ENCODE measurements around the gene PLA2G12A.

The PLA2G12A gene

DNA sequence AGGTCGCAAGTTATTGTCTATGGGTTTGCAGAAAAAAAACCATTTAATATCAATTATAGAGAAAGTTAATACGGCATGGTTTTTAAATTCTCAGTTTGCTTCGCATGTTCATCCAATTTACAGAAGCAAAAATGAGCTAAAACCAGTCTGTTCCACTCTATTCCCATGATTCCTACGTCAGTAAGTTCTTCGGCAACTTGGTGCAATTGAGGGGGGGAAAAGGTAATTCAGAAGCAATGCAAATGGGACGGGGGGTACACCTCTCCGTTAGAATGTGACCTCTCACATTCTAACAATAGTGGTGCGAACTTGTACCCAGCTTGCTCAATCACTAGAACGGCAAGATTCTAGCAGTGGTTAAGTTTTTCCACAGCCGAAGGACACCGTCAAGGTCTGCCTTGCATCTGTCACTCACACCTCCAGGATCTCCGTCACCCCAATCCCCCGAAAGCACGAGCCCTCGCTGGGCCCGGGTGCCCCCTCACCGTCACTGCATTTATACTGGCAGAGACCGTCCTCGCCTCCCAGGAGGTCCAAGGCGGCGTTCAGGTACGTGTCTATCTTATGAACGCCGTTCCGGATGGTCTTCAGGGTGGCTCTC is 653 bp downstream of the PLA2G12A start:
- DNase-seq (ENCODE audit: low read depth, low spot score), result no peak

DNA sequence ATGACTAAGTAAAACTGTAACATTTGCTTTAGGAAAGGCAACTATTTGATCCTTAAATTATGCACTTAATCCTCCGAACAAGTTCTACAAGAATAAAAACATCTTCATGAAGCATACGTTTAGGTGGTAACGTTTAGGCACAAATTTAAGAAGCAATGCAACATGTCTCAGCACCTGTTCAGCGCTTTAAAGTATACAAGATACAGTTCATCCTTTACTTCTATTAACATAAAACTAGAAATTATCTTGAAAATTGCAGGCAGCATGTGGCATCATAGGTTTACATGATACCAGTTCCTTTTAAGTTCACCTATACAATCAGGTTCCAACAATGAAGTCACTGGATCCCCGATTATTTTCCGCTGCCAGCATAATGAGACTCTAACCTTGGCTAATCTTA is 1.5 kb downstream of the PLA2G12A start:
- no peak for DNase-seq (ENCODE audit: low read depth, low spot score)

DNA sequence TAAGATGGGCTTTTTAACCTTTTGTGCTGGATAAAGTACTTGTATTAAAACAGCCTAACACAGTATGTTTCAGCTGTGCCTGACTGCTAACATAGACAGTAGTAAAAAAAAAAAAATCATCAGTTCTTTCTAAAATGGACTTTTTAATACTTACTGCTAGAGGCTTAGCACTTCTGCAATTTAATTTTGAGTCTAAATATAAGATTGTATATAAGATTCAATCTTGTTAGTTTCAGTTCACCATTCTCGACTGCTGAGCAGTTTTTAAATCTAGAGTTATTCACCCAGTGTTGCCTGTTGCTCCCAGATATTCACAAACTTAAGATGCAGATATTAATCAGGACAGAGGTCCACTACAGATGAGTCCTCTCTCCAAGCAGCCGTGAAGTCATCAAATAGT is 6.8 kb downstream of the PLA2G12A start:
- DNase-seq (ENCODE audit: low read depth, low spot score), result no peak

DNA sequence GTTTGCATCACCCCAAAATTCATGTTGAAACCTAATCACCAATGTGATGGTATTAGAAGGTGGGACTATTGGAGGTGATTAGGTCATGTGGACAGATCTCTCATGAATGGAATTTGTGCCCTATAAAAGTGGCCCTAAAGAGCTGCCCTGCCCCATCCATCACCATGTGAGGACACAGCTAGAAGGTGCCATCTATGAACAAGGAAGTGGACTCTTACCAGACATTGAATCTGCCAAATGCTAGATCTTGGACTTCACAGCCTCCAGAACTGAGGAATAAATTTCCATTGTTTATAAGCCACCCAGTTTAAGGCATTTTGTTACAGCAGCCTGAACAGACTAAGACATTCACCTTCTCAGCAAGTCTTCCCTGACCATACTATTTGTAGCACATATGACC is 7.5 kb downstream of the PLA2G12A start:
- DNase-seq (ENCODE audit: low read depth, low spot score), result no peak

DNA sequence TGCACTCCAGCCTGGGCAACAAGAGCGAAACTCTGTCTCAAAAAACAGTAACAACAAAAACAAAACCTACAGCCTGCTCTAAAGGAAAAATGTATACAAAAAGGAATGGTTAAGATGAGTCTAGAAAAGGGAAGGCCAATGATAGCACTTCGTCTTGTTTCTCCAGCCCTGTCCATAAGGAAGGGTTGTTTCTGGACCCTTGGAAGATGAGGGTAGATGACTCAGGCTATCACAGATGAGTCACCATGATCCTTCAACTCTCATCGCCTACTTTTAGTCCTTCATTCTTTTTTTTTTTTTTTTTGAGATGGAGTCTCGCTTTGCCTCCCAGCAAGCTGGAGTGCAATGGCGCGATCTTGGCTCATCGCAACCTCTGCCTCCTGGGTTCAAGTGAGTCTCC is 8.8 kb downstream of the PLA2G12A start:
- no peak for DNase-seq (ENCODE audit: low read depth, low spot score)

DNA sequence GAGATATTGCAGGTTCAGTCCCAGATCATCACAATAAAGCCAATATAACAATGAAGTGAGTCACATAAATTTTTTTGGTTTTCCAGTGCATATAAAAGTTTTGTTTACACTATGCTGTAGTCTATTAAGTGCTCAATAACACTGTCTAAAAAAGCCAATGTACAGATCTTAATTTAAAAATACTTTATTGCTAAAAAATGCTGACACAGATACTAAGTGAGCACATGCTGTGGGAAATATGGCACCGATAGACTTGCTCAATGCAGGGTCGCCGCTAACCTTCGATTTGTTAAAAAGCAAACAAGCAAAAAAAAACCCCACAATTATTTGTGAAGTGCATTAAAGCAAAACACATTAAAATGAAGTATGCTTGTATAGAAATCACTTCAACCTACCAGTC is 10.3 kb downstream of the PLA2G12A start:
- DNase-seq (ENCODE audit: low read depth, low spot score), result no peak

DNA sequence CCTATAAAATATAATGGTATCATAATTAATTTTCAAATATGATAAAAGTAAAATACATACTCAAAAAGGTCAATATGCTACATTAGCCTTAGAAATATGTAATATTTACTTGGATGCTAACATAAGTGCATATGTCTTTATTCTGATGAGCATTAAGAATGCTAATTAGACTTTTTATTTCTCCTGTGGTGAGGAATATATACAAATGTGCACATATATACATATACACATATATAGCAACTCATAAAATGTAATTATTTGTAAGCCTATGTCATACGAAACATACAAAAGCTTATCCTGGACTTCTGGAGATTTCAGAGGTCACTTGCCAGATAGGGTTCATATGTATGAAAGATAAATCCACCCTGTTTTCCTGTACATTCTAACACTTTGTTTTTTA is 11.1 kb downstream of the PLA2G12A start:
- no peak for DNase-seq (ENCODE audit: low read depth, low spot score)

DNA sequence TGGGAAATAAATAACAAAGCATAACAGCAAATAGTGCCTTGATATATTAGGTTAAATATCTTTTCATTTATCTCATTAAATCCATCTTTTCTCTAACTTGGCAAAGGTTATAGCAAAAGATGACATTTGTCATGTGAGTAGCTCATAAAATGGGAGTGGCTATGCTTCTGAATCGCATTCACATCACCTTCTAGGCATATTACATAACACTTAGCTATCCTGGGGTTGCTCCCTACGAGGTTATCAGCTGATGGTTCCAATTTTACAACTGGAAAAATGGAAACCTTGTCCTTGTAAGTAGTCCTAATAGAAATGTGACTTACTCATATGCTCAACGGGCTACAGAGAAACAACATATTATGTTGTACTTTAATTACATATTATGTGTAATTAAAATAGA is 16.4 kb downstream of the PLA2G12A start:
- no peak for DNase-seq (ENCODE audit: low read depth, low spot score)

DNA sequence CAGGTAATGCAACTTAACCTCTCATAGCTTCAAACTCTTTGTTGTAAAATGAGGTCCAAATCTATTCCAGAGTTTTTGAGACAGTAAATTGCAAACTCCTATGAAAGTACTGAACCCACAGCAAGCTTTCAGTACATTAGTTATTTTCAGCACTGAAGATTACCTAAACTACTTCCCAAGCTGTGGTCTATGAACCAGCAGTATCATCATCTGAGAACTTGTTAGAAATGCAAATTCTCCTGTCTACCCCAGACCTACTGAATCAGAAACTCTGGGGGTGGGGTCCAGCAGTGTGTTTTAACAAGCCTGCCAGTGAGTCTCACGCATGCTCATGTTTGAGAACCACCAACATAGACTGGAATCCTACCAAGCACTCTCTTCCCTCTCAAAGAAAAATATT is 20.9 kb downstream of the PLA2G12A start:
- DNase-seq (ENCODE audit: low read depth, low spot score), result no peak

DNA sequence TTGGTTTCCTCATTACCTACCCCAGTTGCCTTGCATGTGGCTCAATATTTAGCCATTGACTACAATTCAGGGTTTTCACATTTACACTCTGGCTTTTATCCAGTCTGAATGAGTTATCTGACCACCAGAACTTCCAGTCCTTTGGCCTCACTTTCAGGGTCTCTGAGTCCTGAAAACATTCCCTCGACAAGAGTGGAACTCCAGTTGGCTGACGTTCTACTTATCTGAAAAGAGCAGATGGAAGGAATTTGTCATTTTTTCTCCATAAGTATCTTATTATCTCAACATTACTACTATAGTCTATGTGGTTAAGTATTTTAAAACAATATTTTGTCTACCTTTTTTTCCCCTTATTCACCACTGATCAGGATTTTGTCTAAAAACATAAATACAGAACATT is 21.4 kb downstream of the PLA2G12A start:
- DNase-seq (ENCODE audit: low read depth, low spot score), result no peak

DNA sequence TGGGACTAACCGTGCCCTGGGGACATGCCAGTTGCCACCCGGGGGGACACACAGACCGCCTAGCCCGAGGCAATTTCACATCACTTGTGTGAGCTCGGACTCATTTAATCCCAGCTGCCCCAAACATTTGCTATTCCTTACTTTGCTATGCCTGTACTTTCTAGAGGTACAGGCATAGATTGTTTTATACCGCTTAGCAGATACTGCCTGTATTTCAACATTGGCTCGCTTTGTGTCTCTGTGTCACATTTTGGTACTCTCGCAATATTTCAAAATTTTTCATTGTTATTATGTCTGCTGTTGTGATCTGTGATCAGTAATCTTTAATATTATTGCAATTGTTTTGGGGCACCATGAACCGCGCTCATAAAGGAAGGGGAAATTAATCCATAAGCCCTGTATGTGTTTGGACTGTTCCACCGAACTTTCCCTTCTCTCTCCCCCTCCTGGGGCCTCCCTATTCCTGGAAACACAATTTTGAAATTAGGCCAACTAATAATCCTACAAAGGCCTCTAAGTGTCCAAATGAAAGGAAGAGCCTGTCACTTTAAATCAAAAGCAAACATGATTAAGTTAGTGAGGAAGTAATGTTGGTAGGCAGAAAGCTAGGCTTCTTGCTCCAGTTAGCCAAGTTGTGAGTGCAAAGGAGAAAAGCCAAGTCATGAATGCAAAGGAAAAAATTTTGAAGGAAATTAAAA is 26.1 kb downstream of the PLA2G12A start:
- DNase-seq (ENCODE audit: low read depth, low spot score), result no peak

DNA sequence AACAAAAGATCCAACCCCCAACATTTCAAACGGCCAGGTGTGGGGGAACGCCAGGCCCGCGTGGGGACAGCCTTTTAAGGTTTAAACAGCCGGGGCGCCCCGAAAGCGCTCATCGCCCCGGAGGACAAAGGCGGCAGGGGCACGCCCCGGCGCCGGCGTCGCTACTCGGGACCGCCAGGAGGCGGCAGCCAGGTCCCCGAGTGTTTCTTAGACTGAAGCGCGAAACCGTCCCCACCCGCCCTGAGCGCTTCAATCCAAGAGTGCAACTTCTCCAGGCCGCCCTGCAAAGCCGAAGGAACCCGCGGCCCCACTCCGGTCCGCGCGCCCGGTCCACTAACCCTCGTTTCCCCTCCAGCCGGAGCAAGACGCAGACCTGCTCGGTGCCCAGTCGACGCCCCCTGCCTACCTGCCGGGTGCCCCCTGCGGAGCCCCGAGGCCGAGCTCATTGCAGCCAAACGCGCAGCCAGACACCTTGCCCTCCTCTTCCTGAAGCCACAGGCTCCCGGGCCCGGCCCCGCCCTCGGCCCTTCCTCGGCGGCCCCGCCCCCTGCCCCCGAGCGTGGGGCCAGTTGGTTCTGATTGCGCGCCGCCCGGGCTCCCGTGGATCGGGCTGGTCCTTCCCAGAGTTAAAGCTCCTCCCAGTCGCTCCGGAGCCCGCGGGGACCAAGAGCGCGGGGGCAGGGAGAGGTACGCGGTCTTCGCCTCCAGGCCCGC is 26.8 kb downstream of the PLA2G12A start, which contains the start of gene CASP6:
Gene CASP6 (minus strand): TSS at position 496 of the 714 bp plus-strand sequence. CDS start 50 bp downstream, at position 446.
- peak; percentile 25 for DNase-seq (ENCODE audit: low read depth, low spot score)

DNA sequence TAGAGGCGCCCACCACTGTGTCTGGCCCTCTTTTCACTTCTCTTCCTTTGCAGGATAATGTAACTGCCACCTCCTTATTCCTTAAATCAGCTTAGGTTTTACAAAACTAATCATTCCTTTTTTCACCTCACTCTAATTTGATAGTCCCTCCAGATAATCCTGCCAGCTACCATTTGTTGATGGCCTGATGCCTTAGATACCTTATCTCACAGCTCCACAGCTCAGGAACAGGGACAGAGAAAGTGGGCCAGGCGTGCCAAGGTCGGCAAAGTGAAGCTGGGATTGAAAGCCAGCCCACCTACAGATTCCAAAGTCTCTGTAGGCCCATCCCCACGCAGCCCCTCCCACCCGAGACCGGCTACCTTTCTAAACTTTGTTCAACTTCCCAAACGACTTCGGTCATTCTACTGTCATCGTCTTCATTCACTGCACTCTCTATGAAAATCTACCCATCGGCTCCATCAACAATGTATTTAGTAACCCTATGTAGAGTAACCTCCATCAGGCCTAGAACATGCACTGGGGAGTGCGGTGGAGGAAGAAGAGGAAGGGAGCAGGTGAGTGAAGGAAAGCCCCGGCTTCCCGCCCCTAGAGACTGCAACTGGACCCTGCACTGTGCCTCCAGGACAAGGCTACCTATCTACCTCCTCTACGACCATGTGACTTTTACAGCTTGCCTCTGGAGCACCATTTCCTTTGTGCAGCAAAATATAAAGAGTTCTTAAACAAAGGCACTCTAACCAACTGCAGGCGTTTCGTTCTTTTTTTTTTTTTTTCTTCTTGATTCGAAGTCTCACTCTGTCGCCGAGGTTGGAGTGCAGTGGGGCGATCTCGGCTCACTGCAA is 28.1 kb downstream of the PLA2G12A start:
- DNase-seq (ENCODE audit: low read depth, low spot score), result peak; percentile 20

DNA sequence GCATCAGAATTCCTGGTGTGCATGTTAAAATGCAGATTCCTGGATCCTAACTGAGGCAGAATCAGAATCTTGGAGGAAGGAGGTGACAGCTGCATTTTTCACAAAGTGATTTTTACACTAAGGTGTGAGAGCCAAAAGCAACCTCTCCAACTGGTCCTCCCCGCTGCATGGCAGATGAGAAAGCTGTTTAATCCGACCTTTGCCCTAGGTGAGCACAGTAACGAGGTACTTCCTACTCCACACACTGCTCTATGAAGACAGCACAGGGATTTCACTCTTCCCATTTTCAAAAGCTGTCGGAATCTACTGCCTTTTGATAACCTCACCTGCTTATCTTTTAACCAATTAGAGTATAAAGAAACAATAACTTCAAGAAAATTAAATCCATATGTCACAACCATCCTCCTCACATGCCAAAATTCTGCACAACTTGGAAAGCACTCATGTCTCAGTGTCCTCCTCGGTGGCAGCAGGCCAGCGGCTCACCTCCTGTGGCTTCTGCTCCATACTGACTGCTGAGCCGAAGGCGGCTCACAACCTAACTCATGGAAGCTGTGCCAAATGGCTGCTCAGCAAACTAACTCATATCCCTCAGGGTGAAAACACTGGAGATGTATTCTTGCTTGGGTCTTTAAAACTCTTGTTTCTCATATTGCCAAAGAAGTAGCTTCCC is 30.2 kb downstream of the PLA2G12A start:
- DNase-seq (ENCODE audit: low read depth, low spot score), result no peak

DNA sequence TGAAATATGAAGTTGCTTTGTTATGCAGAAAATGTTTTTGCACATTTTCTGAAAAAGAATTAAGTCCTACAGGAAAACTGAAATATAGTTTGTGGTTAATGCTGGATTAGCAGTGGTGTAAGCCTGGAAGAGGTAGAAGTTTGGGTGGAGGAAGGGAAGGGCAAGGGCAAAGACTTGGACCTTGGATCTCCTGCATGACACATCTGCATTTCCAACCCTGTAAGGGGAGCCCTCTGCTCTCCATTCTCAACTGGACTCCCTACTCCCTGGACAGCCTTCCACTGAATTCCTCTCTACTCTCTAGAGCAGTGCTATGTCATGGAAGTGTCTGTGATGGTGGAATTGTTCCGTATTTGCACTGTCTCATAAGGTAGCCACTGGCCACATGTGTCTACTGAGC is 31.2 kb downstream of the PLA2G12A start:
- DNase-seq (ENCODE audit: low read depth, low spot score), result no peak

DNA sequence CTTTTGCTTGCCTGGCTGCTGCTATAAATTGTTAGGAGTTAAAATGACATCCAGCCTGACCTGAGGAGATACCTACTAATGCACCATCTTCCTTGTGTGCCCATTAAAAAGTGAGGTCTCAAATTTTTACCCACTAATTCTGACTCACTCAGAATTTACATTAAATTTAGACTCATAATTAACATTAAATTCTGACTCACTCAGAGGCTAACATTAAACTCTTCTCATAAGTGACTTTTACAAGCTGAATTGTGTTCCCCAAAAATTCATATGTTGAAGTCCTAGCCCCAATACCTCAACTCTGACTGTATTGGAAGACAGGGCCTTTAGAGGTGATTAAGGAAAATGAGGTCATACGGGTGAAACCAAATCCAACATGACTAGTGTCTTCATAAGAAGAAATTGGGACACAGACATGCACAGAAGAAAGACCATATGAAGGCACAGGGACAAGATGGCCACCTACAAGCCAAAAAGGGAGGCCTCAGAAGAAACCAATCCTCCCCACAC is 38.4 kb downstream of the PLA2G12A start:
- DNase-seq (ENCODE audit: low read depth, low spot score), result no peak

DNA sequence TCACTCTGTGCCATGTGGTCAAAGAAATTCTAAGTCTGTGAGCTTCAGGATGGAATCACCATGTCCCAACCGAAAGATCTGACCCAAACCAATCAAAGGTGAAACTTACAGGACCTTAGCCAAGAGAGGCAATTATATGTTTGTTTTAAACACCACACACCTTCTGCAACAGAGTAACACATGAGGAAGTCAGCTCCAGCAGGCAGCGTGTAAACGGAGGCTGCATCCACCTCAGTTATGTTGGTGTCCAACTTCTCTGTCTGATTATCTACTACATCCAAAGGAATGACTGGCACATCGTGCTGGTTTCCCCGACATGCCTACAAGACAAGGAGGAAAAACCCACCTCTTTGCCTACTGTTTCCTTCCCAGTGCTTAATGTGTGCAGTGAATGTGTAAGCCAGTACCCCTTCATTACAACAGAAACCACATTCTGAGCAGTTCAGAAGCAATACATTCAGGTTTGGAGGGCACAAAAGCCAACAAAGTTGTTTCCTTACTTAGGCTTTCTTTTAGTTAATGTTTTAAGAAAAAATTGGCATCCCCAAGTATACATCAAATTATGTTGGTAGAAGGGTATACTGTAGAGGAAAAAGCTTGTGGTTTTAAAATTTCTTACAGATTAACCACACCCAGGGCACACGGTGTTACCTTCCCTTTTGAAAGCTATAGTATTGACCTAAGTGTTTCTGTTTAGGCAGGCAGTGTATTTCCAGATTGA is 39.0 kb downstream of the PLA2G12A start:
- no peak for DNase-seq (ENCODE audit: low read depth, low spot score)

DNA sequence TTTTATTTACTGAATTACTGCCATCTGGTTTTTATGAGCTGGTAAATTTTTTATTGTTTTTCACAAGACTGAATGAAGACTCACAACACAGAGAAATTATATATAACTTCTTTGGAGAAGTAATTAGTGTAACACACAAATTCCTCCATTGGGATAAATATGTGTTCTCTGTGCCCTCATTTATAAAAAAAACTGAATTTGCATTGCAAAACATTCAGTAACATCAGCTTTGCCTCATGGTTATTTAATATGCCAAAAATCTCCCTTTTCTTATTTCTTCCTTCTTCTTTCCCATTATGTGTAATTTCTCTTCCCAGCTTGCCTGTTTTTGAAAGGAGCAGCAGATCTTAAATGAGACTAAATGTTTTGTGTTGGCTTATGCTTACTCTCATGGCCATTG is 45.1 kb downstream of the PLA2G12A start:
- no peak for DNase-seq (ENCODE audit: low read depth, low spot score)

DNA sequence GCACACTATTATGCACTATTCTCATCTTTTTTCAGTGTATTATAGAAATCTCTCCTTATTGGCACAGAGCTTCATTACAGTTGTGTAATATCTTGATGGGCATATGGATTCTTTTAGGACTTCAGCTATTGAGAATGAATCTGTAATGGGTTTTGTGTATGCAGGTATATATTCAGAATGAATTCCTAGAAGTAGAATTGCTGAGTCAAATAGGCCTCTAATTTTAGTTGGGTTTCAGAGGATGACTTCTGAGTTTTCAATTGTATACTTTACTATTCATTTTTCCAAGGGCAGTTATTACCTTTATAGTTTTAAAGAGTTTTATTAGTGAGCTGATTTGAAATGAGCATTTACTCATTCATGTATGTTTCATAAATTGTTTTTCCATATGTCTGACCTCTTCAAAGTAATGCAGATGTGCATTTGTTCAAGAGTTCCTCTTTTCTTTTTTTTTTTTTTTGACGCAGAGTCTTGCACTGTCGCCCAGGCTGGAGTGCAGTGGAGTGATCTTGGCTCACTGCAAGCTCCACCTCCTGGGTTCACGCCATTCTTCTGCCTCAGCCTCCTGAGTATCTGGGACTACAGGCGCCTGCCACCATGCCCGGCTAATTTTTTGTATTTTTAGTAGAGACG is 46.1 kb downstream of the PLA2G12A start:
- DNase-seq (ENCODE audit: low read depth, low spot score), result no peak

DNA sequence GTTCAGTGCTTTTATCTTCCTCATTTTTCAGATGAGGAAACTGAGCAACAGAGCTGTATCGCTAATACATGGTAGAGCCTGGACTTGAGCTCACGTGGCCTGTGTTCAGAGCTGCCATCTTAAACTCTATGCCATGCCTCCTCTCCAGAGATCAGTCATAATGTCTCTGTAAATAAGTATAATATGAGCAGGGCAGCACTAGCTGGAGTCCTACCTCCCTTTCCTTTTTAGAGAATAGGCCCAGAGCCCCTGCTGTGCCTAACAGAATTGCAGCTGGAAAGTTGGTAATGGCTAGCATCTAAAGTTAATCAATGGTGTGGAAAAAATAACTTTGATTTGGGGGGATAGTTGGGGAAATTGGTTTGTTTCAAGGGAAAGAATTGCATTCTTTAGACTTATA is 47.0 kb downstream of the PLA2G12A start:
- DNase-seq (ENCODE audit: low read depth, low spot score), result no peak
